ENCODE data around the gene EREG.
"Not testable (repeated sequence)": the region's sequence is repeated elsewhere in the genome, so short reads cannot be mapped to it uniquely, and the experiment has no call there.

EREG gene

GRCh38 chr4:74364652-74365491 is at the start of gene EREG:
EREG (plus strand) TSS chr4:74365145; CDS start chr4:74365309, 164 bp downstream.
- DNase-seq: no peak

- DNase-seq: no peak
These were observed 49.6 kb upstream of the EREG start for GRCh38 chr4:74315376-74315775.

DNA sequence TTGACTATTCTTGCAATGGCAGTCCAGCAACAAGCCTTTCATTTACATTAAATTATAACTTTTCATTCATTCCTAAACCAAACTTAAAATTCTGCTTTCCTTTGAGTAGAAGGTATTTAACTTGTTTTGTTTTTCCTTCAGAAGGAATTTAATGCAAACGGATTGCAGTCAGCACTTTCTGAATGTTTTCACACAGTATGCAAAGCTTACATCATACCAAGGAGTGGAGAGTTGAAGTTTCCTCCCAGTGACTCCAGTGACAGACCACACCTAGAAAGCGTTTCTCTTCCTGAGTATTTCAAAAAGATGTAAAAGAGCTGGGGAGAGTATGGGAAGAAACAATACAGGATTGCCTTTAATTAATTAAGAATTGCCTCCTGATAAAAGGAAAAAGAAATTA is 48.5 kb upstream of the EREG start:
- DNase-seq: no peak

GRCh38 chr4:74317616-74318246 is 47.2 kb upstream of the EREG start:
- no peak for DNase-seq

GRCh38 chr4:74318276-74318675 is 46.7 kb upstream of the EREG start:
- DNase-seq: no peak

GRCh38 chr4:74319470-74319869 is 45.5 kb upstream of the EREG start:
- no peak for DNase-seq

DNA sequence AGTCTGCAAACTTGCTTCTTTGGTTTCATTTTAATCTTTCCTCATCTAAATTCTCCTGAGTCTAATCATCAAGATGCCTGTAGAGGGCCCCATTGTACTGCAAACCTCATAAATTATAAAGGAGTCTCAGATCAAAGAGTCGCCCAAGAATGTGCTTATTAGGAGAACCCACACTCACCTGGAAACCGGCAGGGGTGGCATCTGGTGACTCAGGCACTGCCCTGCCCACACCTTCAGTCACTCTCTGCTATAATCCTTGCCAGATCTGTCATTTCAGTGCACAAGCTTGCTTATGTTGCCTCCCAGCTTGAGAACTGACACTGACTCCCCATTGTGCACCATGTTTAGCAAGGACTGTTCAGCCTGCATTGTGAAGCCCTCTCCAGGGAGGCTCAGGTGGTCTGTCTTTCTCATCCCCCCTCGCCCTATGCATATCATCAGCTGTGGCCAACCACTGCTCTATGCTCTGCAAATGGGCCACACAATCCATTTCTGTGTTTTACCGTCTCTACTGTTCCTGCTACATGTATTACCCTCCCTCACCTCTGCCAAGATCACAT is 44.3 kb upstream of the EREG start:
- DNase-seq: no peak

- DNase-seq: no peak
These were observed 42.6 kb upstream of the EREG start for GRCh38 chr4:74322301-74322700.

DNA sequence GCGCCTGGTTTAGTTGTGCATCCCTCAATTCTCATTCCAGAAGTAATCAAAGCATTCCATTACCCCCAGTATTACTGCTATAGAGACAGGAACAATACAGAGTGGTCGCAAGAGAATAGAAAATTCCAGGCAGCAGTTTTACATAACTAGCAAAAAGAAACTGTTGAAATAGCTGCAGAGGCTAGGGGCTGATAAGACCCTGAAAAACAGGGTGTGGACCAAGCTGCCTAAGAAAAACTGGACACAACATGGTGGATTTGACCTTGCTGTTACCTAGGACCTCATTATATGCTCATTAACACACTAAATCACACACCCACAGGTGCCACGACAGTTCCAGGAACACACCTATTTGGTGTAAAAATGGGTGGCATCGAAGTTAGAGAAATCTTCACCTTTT is 41.3 kb upstream of the EREG start:
- DNase-seq: no peak

DNA sequence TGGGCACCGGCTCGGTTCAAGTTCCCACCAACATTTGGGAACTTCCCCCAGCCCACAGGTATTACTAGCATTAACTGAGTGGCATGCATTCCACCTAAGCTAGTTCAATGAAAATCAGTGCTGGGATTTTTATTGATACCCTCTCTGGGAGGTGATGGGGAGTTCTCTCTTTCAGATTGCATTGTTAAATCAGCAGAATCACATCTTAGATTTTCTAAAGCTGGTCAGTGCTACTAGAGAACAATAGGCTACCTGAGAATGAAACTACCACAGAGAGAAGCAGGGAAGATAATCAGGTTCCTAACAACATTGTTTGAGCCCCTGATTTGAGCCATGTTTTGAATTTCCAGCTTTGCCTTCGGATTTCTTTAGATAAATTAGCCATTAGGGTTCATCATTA is 40.7 kb upstream of the EREG start:
- DNase-seq: no peak

- no peak for DNase-seq
These were observed 39.1 kb upstream of the EREG start for GRCh38 chr4:74325886-74326285.

GRCh38 chr4:74327762-74328161 is 37.2 kb upstream of the EREG start:
- no peak for DNase-seq

- DNase-seq: no peak
These were observed 36.4 kb upstream of the EREG start for GRCh38 chr4:74328501-74328900.

DNA sequence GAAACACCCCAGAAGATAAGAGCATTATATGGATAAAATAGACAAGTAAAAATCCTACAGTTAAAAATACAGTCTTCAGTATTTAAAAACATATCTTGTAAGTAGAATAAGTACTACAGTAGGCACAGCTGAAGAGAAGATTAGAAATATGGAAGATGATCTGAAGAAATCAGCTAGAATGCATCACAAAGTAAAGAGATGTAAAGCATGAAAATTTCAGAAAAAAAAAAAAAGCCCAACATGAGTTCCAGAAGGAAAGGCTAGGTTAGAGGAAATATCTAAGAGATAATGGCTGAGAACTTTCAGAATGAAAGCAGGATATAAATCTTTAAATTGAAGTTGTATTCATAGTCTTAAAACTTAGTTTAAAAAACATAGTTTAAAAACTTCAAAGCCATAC is 35.6 kb upstream of the EREG start:
- DNase-seq: no peak

DNA sequence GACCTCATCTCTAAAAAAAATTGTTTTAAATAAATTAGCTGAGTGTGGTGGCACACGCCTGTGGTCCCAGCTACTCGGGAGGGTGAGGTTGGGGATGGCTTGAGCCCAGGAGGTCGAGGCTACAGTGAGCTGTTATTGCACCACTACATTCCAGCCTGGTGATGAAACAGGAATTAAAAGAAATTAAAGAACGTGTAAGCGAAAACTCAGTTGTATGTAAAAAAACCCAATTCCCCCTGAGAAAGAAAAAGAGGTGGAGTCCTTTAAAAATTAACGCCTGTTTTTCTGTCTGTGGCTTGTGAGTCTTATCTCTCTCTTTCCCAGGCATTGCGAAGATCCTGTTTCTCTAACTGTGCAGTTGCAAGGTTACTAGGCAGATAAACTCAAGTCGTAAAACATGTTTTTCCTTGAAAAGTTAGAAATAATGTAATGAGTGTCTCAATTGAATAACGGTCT is 34.6 kb upstream of the EREG start:
- DNase-seq: no peak

DNA sequence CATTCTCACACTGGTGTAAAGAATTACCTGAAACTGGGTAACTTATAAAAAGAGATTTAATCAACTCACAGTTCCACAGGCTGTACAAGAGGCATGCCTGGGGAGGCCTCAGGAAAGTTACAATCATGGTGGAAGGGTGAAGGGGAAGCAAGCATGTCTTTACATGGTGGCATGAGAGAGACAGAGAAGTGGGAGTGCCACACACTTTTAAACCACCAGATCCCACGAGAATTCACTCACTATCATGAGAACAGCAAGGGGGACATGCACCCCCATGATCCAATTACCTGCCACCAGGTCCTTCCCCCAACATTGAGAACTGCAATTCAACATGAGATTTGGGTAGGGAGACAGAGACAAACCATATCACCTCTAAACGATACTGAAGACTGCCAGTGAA is 33.7 kb upstream of the EREG start:
- DNase-seq: no peak

DNA sequence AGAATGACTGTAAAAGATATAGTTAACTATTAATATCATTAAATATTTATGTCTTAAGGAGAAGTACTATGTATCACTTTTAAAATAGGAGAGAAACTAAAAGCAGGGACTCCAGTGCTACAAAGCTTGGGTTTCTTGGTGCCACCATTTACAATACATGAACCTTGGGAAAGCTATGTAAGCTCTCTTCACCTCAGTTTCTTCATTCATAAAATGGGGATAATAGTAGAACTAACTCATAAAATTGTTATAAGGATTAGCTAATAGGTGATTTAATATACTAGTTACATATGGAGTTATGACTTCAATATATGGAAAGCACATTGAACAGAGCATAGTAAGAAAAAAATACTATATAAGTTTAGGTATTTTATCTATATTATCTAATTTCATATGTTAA is 33.0 kb upstream of the EREG start:
- no peak for DNase-seq

DNA sequence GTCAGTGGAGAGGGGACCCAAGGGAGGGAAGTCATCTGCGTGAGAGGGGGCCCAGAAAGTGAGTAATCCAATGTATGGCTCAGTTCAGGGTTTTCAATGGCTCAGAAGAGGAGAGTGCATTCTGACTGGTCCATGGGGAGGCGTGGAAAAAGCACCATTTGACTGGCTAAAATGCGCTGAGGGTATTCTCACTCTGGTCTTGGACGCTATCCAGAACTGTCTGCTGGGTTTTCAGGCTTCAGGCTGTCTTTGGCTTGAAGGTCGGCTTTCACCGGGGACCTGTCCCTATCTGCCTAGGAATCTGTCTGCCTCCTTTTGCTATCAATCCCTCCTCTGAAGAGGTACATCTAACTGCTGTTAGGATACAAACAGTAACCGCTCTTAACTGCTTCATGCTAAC is 30.3 kb upstream of the EREG start:
- no peak for DNase-seq

DNA sequence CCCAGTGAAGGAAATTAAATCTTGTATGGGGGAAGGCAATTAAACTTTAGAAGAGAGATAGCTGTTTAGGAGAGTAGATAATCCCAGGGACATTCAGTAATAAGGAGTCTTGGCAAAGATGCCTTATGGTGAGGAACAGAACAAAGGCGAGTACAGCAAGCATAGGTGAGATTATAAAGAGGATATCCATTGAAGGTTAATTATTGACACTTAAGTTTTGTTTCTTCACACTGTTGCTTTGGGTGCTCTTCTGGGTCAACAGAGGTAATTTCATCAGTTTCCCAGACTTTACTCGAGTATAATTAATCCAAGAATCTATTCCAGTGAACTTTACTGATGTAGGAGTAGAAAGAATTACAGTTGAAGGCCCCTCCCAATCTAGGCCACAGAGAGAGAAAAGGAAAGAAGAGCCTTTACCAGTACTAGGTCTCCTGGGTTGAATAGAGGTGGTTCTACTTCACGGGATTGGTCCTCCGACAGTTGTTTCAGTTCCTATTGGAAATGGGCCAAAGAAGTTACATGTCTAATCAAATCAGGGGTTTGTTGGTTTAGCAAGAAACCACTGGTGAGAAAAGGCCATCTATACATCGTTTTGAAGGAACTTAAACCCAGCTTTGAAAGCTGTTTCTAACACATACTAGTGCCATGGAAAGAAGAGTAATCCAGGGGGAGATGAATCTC is 29.5 kb upstream of the EREG start:
- no peak for DNase-seq

- DNase-seq: no peak
These were observed 26.1 kb upstream of the EREG start for GRCh38 chr4:74338792-74339333.

GRCh38 chr4:74339501-74339900 is 25.4 kb upstream of the EREG start:
- DNase-seq: no peak

- not testable (repeated sequence) for DNase-seq
These were observed 24.5 kb upstream of the EREG start for GRCh38 chr4:74340421-74340820.

- DNase-seq: no peak
These were observed 20.9 kb upstream of the EREG start for GRCh38 chr4:74344031-74344430.
